GM18861 (cell line): Measurements from ENCODE around the gene ADAMTS14.

ENCODE experiments used
- ATAC-seq: cut with Tn5 transposase; IDR thresholded peaks from one replicate; pipeline ENCODE4 v1.9.1; 2021; ENCODE audit not compliant: unreplicated experiment

Gene ADAMTS14

GRCh38 chr10:70781461-70782051, 109.2 kb downstream of the ADAMTS14 start:
- no peak for ATAC-seq

GRCh38 chr10:70782086-70782745, 109.9 kb downstream of the ADAMTS14 start:
- ATAC-seq: no peak

- ATAC-seq: no peak
These were observed 110.7 kb downstream of the ADAMTS14 start for GRCh38 chr10:70782746-70783680.

- ATAC-seq: no peak
These were observed 111.7 kb downstream of the ADAMTS14 start for GRCh38 chr10:70784016-70784415.

- no peak for ATAC-seq
These were observed 112.2 kb downstream of the ADAMTS14 start for GRCh38 chr10:70784471-70784870.

GRCh38 chr10:70785190-70785589, 112.9 kb downstream of the ADAMTS14 start, which contains the start of gene TBATA:
TBATA (minus strand) TSS chr10:70785377; CDS start chr10:70783379, 1,998 bp downstream.
- no peak for ATAC-seq

- ATAC-seq: no peak
These were observed 114.6 kb downstream of the ADAMTS14 start for GRCh38 chr10:70786799-70787415.

GRCh38 chr10:70791386-70792039, 119.2 kb downstream of the ADAMTS14 start:
- no peak for ATAC-seq

GRCh38 chr10:70795613-70796012, 123.3 kb downstream of the ADAMTS14 start:
- no peak for ATAC-seq

GRCh38 chr10:70797840-70798239, 125.5 kb downstream of the ADAMTS14 start:
- ATAC-seq: no peak

GRCh38 chr10:70799124-70799523, 126.8 kb downstream of the ADAMTS14 start:
- ATAC-seq: no peak

- no peak for ATAC-seq
These were observed 129.5 kb downstream of the ADAMTS14 start for GRCh38 chr10:70801854-70802253.

GRCh38 chr10:70803775-70804420, 131.6 kb downstream of the ADAMTS14 start:
- ATAC-seq: no peak

- no peak for ATAC-seq
These were observed 132.1 kb downstream of the ADAMTS14 start for GRCh38 chr10:70804421-70804808.

- no peak for ATAC-seq
These were observed 133.4 kb downstream of the ADAMTS14 start for GRCh38 chr10:70805619-70806215.

- no peak for ATAC-seq
These were observed 134.5 kb downstream of the ADAMTS14 start for GRCh38 chr10:70806841-70807240.

- no peak for ATAC-seq
These were observed 135.2 kb downstream of the ADAMTS14 start for GRCh38 chr10:70807556-70807955.

GRCh38 chr10:70809011-70809611, 136.8 kb downstream of the ADAMTS14 start:
- no peak for ATAC-seq

- ATAC-seq: no peak
These were observed 137.4 kb downstream of the ADAMTS14 start for GRCh38 chr10:70809726-70810125.
